Gastroesophageal sphincter (tissue), 4 donors: ENCODE measurements around the gene CLEC19A. TPM values are rescaled to one million over a fixed set of nuclear protein-coding genes. Genes with fewer than 3 reads are reported as not detected.

Experiments
- ATAC-seq: fragments of 150-250 bp; one replicate; pipeline ENCODE4 v1.9.1; 2016; ENCODE audit warnings: mild to moderate bottlenecking, moderate library complexity
- H3K27ac ChIP-seq, 4 donors: fragments of 200-600 bp; sonication (generic) in 3 of 4; 1 replicate in 3 of 4; 2 replicates in 1 of 4; pipeline ENCODE4 v1.5.1; 2016 to 2019
- H3K27me3 ChIP-seq: fragments of 200-600 bp; sonication (generic); one replicate; pipeline ENCODE4 v1.5.1; 2019
- H3K36me3 ChIP-seq, 2 donors: fragments of 200-600 bp; sonication (generic); one replicate each; pipeline ENCODE4 v1.5.1; 2019; ENCODE audit warnings: control low read depth in 1 of 2
- H3K4me1 ChIP-seq, 3 donors: fragments of 200-600 bp; sonication (generic); 1 replicate in 2 of 3; 2 replicates in 1 of 3; pipeline ENCODE4 v1.5.1; 2016 to 2019; ENCODE audit warnings: control low read depth in 2 of 3
- H3K4me3 ChIP-seq, 2 donors: fragments of 200-600 bp; sonication (generic); one replicate each; pipeline ENCODE4 v1.5.1; 2019; ENCODE audit warnings: mild to moderate bottlenecking in 1 of 2, moderate library complexity in 1 of 2
- H3K9me3 ChIP-seq, 3 donors: fragments of 200-600 bp; sonication (generic); one replicate each; pipeline ENCODE4 v1.5.1; 2017 to 2019; ENCODE audit warnings: control low read depth in 2 of 3
- CTCF ChIP-seq, 4 experiments: fragments of 200-600 bp in 2 of 4; fragments of 450-650 bp in 2 of 4; sonication (generic) in 1 of 4; IDR thresholded peaks; one replicate each; pipeline ENCODE4 v1.5.1; 2017 to 2019; ENCODE audit warnings: antibody characterized with exemption in 4 of 4, mild to moderate bottlenecking in 2 of 4, moderate library complexity in 2 of 4
- EP300 ChIP-seq: sonication (generic); formaldehyde crosslinking; IDR thresholded peaks from one replicate; pipeline ENCODE4 v1.6.1; 2017; ENCODE audit warnings: antibody characterized with exemption, mild to moderate bottlenecking
- POLR2A ChIP-seq, 2 donors: fragments of 450-650 bp; IDR thresholded peaks; one replicate each; pipeline ENCODE4 v1.6.1; 2017; ENCODE audit warnings: antibody characterized with exemption in 2 of 2, mild to moderate bottlenecking in 2 of 2, moderate library complexity in 1 of 2
- POLR2AphosphoS5 ChIP-seq: sonication (generic); formaldehyde crosslinking; IDR thresholded peaks from one replicate; pipeline ENCODE4 v1.6.1; 2017; ENCODE audit warnings: antibody characterized with exemption
- WGBS, 2 donors: methylation state at CpG; one replicate each; pipeline ENCODE4 v1.1.5; 2018; ENCODE audit warnings: low coverage in 1 of 2; 5-methylcytosine and 5-hydroxymethylcytosine counted together
- total RNA-seq, 4 donors: library from RNA; depleted of rRNA; stranded (reverse); fragments of >200 nt; gene quantifications; one replicate each; pipeline ENCODE4 v1.1.0, GENCODE V29; 2016

Gene CLEC19A
- total RNA-seq, 4 donors from 2014 or later = not detected

GRCh38 chr16:19266774-19267173, 18.8 kb upstream of the CLEC19A start:
- no peak for ATAC-seq
- Histone ChIP-seq H3K27me3 (no peaks in the 10 kb centered on the region), H3K9me3 (no peaks in the 10 kb centered on the region), H3K4me1 (no peaks in the 10 kb centered on the region), H3K36me3 (no peaks in the 10 kb centered on the region), H3K4me3 (no peak overlapping the region), H3K27ac (no peak overlapping the region)
- 57 to 100% methylated on average over 2 to 3 of the region's 11 CpGs for WGBS, 2 donors
- TF ChIP-seq EP300 (no peak), POLR2AphosphoS5 (no peak), CTCF (IDR thresholded peaks at IDR 0.05) (no peak), POLR2A (IDR thresholded peaks at IDR 0.05) (no peak)

GRCh38 chr16:19269098-19269497, 16.4 kb upstream of the CLEC19A start:
- 62 to 80% methylated on average over 2 of the region's 2 CpGs for WGBS, 2 donors
- ATAC-seq = no peak
- no peak for TF ChIP-seq POLR2A (IDR thresholded peaks at IDR 0.05)
- no peak for TF ChIP-seq POLR2AphosphoS5
- TF ChIP-seq EP300 = no peak
- no peak for TF ChIP-seq CTCF (IDR thresholded peaks at IDR 0.05)

GRCh38 chr16:19274165-19274797, 11.2 kb upstream of the CLEC19A start:
- 78 to 100% methylated on average over 1 of the region's 1 CpG for WGBS, 2 donors
- ATAC-seq = no peak
- H3K27me3 ChIP-seq = no peaks in the 10 kb centered on the region
- no peak overlapping the region for H3K4me3 ChIP-seq
- H3K27ac ChIP-seq = no peak overlapping the region
- H3K9me3 ChIP-seq = no peaks in the 10 kb centered on the region
- H3K4me1 ChIP-seq = no peaks in the 10 kb centered on the region
- TF ChIP-seq POLR2AphosphoS5 (no peak), EP300 (no peak), POLR2A (IDR thresholded peaks at IDR 0.05) (no peak), CTCF (IDR thresholded peaks at IDR 0.05) (no peak)
- no peaks in the 10 kb centered on the region for H3K36me3 ChIP-seq

More at GRCh38 chr16:19269098-19269497, 16.4 kb upstream of the CLEC19A start:
- no peaks in the 10 kb centered on the region for H3K36me3 ChIP-seq
- H3K27me3 ChIP-seq = no peaks in the 10 kb centered on the region
- no peak overlapping the region for H3K27ac ChIP-seq
- H3K9me3 ChIP-seq = no peaks in the 10 kb centered on the region
- no peaks in the 10 kb centered on the region for H3K4me1 ChIP-seq
- H3K4me3 ChIP-seq = no peak overlapping the region

GRCh38 chr16:19278403-19278802, 7.1 kb upstream of the CLEC19A start:
- no peak for ATAC-seq
- no peaks in the 10 kb centered on the region for H3K36me3 ChIP-seq
- no peak overlapping the region for H3K4me3 ChIP-seq
- 94 to 100% methylated on average over 1 to 2 of the region's 2 CpGs for WGBS, 2 donors
- TF ChIP-seq POLR2A (IDR thresholded peaks at IDR 0.05) (no peak), CTCF (IDR thresholded peaks at IDR 0.05) (no peak), EP300 (no peak), POLR2AphosphoS5 (no peak)
- no peaks in the 10 kb centered on the region for H3K27me3 ChIP-seq
- H3K27ac ChIP-seq = no peak overlapping the region
- H3K9me3 ChIP-seq = no peaks in the 10 kb centered on the region
- H3K4me1 ChIP-seq = no peaks in the 10 kb centered on the region

- H3K27ac ChIP-seq = no peak overlapping the region
- 73 to 85% methylated on average over 2 of the region's 2 CpGs for WGBS, 2 donors
- no peak overlapping the region for H3K4me3 ChIP-seq
- no peaks in the 10 kb centered on the region for H3K27me3 ChIP-seq
- no peaks in the 10 kb centered on the region for H3K9me3 ChIP-seq
- H3K4me1 ChIP-seq = peaks cover 0 to 14% (median 0%) of the 10 kb centered on the region in 3 donors
- no peaks in the 10 kb centered on the region for H3K36me3 ChIP-seq
- TF ChIP-seq POLR2A (IDR thresholded peaks at IDR 0.05) (no peak), EP300 (no peak), CTCF (IDR thresholded peaks at IDR 0.05) (no peak), POLR2AphosphoS5 (no peak)
- ATAC-seq = no peak
These were observed 4.3 kb upstream of the CLEC19A start for GRCh38 chr16:19281246-19281645.
